Omental fat pad (tissue), 4 donors: ENCODE results near the gene ST14. TPM values are rescaled to one million over a fixed set of nuclear protein-coding genes. Genes with fewer than 3 reads are reported as not detected.

Source experiments
- ATAC-seq: fragments of 150-250 bp; one replicate; pipeline ENCODE4 v1.9.1; 2016; ENCODE audit warnings: mild to moderate bottlenecking, moderate library complexity; ENCODE audit not compliant: low FRiP score
- DNase-seq: peaks from one replicate; pipeline ENCODE4 v3.0.0-alpha.2; 2019; ENCODE audit warnings: low spot score
- total RNA-seq, 4 donors: library from RNA; depleted of rRNA; stranded (reverse); fragments of >200 nt; gene quantifications; one replicate each; pipeline ENCODE4 v1.1.0, GENCODE V29; 2016
- TF ChIP-seq, protein P1 (sequence below), 3 donors: fragments of 450-650 bp; IDR thresholded peaks; one replicate each; pipeline ENCODE4 v1.5.1; 2016 to 2017; ENCODE audit warnings: antibody characterized with exemption in 3 of 3, mild to moderate bottlenecking in 3 of 3, moderate library complexity in 2 of 3

ST14 gene
- total RNA-seq, 4 donors from 2014 or later: 4.4 to 49.1 (median 10.8) TPM

DNA sequence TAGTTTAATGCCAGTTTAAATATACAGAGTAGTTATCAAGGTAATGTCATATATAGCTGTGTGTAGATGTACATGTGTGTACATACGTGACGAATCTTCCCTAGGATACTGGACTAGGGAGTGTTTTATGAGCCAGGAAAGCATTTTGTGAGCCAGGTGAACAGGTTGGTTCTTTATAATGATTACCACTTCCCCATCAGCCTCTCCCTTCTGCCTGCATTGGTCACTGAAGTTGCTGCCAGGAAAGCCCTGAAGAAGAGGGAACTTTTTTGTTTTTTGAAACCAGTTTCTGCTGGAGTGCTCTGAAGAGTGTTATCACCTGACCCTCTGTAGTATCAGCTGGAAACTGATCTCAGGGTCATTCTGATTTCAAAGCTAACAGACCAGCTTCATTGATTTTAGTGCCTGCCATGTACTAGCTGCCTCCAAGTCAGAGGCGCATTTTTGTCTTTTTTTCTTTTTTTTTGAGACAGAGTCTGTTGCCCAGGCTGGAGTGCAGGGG, 14.2 kb upstream of the ST14 start:
- ATAC-seq (no peak), DNase-seq (no peak)
- TF ChIP-seq, protein P1, sequence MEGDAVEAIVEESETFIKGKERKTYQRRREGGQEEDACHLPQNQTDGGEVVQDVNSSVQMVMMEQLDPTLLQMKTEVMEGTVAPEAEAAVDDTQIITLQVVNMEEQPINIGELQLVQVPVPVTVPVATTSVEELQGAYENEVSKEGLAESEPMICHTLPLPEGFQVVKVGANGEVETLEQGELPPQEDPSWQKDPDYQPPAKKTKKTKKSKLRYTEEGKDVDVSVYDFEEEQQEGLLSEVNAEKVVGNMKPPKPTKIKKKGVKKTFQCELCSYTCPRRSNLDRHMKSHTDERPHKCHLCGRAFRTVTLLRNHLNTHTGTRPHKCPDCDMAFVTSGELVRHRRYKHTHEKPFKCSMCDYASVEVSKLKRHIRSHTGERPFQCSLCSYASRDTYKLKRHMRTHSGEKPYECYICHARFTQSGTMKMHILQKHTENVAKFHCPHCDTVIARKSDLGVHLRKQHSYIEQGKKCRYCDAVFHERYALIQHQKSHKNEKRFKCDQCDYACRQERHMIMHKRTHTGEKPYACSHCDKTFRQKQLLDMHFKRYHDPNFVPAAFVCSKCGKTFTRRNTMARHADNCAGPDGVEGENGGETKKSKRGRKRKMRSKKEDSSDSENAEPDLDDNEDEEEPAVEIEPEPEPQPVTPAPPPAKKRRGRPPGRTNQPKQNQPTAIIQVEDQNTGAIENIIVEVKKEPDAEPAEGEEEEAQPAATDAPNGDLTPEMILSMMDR (IDR thresholded peaks at IDR 0.05): no peak

DNA sequence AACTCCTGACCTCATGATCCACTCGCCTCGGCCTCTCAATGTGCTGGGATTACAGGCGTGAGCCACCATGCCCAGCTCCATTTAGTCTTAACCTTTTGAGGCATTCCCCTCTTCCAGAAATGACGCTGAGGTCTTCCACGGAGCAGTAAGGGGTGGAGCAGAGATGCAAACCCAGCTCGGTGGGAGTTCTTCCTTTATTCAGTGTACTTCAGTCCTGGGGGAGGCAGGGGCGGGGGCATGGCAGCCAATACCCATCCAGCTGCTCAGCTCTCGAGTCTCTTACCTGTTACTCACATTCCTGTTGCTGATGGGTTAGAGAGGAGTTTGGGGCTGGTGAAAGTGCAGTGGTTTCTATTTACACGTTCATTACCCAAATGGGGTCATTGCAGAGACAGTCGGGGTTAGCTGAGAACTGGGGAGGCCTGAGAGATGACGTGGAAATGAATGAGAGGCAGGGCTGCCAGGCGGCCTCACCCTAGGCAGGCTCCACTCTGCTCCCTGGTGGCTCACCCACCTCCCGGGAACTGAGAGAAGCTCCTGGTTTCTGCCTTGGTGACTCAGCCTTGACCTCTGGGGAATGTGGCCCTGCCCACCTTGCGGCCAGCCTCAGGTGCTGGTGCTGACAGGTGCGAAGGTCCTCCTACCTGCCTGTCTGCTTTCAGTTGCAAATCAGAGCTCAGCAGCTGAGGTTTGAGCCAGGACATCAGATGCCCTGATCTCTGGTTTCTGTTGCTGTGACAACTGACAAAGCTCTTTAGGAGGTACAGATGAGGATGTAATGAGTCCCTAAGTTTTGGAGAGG, 13.4 kb upstream of the ST14 start:
- TF ChIP-seq, protein P1 (IDR thresholded peaks at IDR 0.05): no peak
- DNase-seq (no peak), ATAC-seq (peak; percentile 70)

DNA sequence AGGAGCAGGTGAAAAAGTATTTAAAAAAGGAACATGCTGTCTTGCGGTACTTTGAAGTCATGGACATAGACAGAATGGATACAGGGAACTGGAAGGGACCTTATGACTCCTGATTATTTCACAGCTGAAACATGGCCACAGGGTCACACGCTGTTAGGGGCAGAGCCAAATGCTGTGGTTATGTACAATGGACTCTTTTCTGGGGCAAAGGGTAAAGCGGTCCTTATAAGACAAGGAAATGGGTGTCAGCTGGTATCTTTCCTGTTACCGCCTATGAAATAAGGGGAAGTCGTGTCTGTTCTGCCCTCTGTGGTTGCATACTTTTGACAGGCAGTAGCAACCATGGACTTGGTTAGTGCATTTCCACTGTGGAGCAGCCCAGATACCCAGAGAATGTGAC, 12.8 kb upstream of the ST14 start:
- ATAC-seq: peak; percentile 34
- DNase-seq: no peak
- TF ChIP-seq, protein P1 (IDR thresholded peaks at IDR 0.05): no peak

DNA sequence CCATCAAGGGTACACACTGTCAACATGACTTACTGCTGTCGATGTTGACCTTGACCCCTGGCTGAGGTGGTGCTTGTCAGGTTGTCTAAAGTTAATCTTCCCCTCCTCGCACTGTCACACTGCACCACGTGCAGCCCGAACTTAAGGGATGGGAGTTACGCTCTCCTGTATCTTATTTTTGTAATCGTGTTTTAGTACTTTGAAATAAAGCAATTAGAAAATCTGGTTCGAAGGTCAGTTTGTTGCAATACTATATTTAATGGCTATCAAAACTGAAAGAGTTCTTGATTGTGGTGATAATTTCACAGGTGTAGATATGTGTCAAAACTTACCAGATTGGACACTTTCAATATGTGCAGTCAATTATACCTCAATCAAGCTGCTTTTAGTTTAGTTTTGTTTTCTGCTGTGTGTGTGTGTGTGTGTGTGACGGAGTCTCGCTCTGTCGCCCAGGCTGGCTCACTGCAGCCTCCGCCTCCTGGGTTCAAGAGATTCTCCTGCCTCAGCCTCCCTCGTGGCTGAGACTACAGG, 10.7 kb upstream of the ST14 start:
- TF ChIP-seq, protein P1 (IDR thresholded peaks at IDR 0.05): no peak
- DNase-seq (no peak), ATAC-seq (no peak)

DNA sequence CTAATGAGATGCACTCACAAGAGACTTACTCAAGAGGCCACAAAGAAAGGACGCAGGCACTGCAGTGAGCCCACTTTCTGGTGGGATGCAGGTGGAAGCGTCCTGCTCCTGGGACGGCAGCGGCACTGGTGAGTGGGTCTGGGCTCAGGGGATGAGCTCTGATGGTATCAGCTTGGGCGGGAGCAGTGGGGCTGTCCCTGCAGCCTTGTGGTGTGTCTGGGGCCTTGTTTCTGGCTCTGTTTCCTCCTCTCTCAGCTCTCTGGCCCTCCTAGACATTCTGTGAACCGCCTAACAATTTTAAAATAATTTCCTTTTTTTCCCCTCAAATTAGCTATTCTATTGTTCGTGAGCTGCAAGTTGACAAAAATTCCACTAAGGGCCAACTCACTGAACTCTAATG, 8.8 kb upstream of the ST14 start:
- TF ChIP-seq, protein P1 (IDR thresholded peaks at IDR 0.05): no peak
- DNase-seq (no peak), ATAC-seq (no peak)

DNA sequence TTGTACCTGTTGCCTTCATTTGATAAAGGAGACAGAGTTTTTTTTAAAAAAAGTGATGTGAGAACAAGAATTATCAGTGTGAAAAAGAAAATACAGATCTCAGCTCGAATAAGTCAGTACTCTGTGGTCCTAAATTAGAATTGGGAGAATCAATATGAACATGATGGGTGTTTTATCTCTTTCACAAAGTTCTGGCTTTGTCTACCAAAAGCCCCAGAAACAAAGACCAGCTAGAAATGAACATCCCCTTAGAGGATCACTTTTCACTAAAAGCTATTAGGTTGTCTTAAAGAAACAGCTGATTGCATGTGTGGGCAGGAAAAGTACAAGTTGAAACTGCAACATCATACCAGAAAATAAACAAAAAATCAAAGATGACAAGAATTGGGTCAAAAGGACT, 8.4 kb upstream of the ST14 start:
- TF ChIP-seq, protein P1 (IDR thresholded peaks at IDR 0.05): no peak
- ATAC-seq (no peak), DNase-seq (no peak)
